Activated CD4-positive, alpha-beta T cell treated with anti-CD3 and anti-CD28 coated beads, Interleukin-2, amount 50 U/mL, for 24 hours (primary cell): Measurements from ENCODE around the gene DMD.
"Not testable (repeated sequence)": the region's sequence is repeated elsewhere in the genome, so short reads cannot be mapped to it uniquely, and the experiment has no call there.

Experiments
- DNase-seq, 2 donors: peaks; one replicate each; pipeline ENCODE4 v3.0.0-alpha.2; 2020; ENCODE audit warnings: low read depth in 1 of 2, low spot score in 1 of 2

DMD gene

DNA sequence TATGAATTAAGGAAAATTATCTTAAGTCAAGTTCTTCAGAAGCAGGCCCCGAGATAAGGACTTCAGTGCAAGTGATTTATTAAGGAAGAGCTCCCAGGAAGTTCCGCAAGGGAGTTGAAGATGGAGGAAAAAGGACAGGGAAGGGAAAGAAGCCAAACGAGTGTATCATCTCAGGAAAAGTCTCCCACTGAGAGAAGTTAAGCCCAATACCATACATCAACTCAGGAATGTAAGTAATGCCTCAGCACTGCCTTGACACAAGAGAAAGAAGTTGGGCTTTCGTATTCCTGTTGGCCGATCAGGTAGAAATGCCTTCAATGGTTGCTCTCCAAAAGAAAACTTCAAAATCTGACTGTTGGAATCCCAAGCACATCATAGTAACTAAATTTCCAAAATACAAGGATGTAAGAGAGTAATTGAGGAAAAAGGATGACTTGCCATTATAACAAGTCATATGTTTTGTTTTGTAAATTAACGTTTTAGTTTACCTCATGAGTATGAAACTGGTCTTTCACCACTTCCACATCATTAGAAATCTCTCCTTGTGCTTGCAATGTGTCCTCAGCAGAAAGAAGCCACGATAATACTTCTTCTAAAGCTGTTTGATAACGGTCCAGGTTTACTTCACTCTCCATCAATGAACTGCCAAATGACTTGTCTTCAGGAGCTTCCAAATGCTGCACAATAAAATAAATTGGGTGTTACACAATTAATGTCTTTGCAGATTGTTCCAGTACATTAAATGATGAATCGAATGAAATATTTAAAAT, 566.7 kb downstream of the DMD start:
- no peak for DNase-seq

GRCh38 chrX:32642283-32642682, 569.1 kb downstream of the DMD start:
- no peak for DNase-seq

DNA sequence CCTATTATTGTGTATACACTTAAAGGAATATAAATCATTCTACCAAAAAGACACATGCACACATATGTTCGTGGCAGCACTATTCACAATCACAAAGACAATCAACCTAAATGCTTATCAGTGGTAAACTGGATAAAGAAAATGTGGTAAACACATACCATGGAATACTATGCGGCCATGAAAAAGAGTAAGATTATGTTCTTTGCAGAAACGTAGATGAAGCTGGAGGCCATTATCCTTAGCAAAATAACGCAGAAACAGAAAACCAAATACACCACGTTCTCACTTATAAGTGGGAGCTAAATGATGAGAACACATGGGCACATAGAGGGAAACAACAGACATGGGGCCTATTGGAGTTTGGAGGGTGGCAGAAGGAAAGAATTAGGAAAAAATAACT, 593.2 kb downstream of the DMD start:
- no peak for DNase-seq

- DNase-seq: no peak
These were observed 596.6 kb downstream of the DMD start for GRCh38 chrX:32614707-32615106.

GRCh38 chrX:32599156-32599555, 612.2 kb downstream of the DMD start:
- DNase-seq: no peak

DNA sequence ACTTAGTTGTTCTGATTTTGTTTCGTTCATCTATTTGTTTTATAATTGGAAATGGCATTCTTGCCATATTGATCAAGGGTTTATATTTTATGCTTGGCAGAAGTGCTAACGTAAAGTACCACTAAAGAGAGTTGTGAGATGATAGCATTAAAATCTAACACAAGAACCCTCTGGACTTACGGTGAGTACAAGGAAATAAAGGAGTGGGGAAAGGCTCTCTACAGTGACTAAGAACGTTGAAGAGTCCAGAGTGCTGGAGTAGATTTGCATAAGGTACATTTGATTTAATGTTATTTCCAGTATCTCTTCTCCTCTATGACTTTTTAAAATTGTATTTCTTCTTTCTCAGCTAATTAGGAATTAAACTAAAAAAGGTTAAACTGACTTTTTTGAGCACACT, 612.6 kb downstream of the DMD start:
- no peak for DNase-seq

DNA sequence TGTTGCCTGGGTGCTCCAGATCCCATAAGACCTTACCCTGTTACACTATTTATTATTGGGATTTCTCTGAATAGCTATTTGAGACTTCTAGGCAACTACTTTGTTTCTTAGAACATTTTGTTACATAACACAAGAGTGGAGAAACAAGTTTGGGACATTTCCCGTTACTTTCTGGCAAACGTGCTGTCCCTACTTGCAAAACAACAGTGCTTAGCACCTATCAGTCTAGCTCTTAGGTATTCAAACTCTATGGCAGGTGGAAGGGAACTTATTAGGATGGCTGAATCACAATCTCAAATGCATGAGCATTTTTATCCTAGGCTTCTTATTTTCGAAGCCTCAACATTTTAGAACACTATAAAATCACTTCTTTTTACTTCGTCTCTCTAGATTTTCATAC, 613.6 kb downstream of the DMD start:
- DNase-seq: no peak

DNA sequence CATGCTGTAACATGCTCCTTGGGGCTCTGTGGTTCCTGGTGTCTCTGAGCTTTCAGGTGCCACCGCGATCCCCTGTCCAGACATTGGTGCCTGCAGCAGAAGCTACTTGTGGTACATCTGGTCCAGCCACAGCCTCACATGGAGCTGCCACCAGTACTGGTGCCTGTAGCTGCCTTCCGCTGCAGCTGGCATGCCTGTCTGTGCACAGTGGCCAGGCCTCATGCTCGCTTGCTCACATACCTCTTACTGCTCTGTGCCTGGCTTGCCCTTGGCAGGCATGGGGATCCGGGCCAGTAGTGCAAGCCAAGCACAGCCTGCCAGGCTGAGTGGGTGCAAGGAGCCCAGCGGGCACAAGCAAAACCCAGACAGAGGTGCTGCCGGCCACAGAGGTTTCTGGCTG, 618.6 kb downstream of the DMD start:
- no peak for DNase-seq

DNA sequence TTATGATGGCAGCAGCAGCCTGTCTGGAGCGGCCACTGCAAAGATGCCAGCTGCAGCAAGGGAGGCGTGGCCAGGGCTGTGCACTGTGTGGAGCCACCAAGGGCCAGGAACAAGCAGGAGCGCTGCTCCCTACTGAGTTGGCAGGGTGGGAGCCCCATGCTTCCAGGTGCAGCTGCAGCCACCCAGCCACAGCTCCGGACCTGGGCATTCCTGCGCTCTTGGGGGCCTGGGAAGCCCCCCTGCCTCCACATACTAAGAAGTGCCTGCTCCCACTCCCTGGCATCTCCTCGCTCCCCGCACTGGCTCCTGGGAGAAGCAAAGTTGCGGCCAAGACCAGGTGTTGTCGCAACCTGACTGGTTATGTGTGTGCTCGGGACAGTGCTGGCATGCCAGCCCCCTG, 619.8 kb downstream of the DMD start:
- DNase-seq: no peak

- no peak for DNase-seq
These were observed 628.6 kb downstream of the DMD start for GRCh38 chrX:32582729-32583128.

DNA sequence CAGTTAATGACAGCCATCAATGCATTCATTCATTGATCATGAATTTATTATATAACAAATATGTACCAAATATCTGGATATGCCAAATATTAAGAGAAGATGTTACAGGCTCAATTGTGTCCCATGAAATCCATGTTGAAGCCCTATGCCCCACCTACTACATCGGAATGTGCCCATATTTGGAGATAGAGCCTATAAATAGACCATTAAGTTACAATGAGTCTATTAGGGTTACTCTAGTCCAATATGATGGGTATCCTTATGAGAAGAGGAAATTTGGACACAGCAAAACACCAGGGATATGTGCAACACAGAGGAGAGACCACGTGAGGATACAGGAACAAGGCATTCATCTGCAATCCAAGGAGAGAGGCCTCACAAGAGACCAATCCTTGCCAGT, 634.5 kb downstream of the DMD start:
- DNase-seq: no peak

DNA sequence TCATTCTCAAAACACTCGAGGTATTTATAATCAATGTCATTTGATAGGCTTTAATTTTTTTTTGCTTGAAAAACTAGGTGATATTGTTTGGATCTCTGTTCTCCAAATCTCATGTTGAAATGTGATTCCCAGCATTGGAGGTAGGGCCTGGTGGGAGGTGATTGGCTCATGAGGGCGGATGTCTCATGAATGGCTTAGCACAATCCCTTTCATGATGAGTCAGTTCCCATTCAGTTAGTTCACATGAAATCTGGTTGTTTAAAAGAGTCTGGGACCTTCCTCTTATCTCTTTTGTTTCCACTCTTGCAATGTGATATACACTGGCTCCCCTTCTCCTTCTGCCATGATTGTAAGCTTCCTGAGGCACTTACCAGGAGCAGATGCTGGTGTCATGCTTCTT, 638.7 kb downstream of the DMD start:
- DNase-seq: no peak

DNA sequence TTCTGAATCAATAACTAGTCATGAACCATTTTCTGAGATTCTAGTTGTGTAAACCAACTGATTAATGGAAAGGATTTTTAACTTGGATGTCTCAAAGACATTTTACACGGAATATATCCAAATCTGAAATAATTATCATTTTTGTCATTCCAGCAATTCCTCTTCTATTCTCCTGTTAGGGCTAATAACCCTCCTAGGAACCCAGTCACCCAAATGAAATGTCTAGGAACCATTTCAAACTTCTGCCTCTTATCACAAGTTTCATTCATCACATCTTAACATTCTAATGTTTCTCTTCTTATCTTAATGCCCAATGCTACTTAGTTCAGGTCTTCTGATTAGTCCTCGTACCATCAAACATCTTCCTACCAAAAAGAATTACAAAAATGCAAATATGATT, 639.8 kb downstream of the DMD start:
- no peak for DNase-seq

- no peak for DNase-seq
These were observed 649.1 kb downstream of the DMD start for GRCh38 chrX:32562261-32562660.

GRCh38 chrX:32545101-32545500, 666.2 kb downstream of the DMD start:
- no peak for DNase-seq

GRCh38 chrX:32538554-32538953, 672.8 kb downstream of the DMD start:
- no peak for DNase-seq

DNA sequence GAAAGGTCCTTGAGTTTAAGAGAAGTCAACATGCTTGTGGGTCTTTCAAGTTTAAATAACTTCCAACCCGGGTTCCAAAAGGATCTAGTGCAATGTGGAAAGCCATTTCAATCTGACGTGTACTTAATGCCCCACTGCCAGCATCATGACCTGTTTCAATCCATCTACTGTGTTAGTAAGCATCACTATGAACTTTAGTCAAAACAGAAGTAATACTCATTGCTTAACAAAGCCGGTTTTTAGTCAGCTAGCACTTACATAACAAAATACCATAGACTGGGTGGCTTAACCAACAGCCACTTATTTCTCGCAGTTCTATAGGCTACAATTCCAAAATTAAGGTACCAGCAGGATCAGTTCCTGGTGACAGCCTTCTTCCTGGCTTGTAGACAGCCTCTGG, 677.5 kb downstream of the DMD start:
- DNase-seq: no peak

- no peak for DNase-seq
These were observed 679.1 kb downstream of the DMD start for GRCh38 chrX:32532262-32532661.

GRCh38 chrX:32530802-32531403, 680.4 kb downstream of the DMD start:
- DNase-seq: no peak

GRCh38 chrX:32528451-32528850, 682.9 kb downstream of the DMD start:
- DNase-seq: not testable (repeated sequence)

DNA sequence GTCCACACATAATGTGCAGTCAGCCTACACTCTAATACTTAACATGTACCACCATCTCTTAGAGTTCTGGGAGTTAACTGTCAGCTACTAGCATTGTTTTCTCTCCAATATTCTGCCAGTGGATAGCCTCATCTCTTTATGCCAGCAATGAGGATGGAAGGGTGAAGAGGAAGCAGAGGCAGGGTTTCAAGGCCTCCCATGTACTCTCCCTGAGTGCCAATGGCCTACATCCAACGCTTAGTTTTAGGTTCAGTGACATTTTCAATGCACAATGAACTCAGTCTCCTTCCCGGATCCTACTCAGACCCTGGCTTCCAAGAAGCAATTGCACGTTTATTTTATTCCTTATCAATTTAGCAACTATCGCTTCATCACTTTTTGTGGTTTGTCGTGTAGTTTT, 686.1 kb downstream of the DMD start:
- DNase-seq: no peak

- DNase-seq: no peak
These were observed 687.0 kb downstream of the DMD start for GRCh38 chrX:32524385-32524784.

DNA sequence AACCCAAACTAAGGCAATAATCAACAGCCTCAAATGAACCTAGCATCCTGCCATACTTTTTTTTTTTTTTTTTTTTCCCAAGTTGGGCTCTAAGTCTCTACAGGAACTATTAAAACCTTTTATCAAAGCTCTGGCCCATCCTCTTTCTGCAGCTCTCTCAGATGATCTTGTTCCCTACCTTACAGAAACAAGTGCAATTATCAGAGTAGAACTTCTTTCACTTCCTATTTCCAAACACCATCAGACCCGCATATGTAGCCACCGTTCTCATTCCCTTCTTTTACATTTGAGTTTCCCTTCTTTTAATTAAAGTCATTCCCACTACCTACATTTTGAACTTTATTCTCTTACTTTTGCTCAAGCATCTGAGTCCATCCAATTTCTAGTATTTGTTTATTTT, 690.6 kb downstream of the DMD start:
- DNase-seq: no peak
